NCI-H1694 treated with DMSO at 0.1 percent for 48 hours (cell line): Measurements from ENCODE around the gene FILIP1.
"Not testable (repeated sequence)": the region's sequence is repeated elsewhere in the genome, so short reads cannot be mapped to it uniquely, and the experiment has no call there.

Source experiments
- DNase-seq: peaks from one replicate; lab custom pipeline; 2025; lab: John Stamatoyannopoulos, UW

Gene FILIP1

DNA sequence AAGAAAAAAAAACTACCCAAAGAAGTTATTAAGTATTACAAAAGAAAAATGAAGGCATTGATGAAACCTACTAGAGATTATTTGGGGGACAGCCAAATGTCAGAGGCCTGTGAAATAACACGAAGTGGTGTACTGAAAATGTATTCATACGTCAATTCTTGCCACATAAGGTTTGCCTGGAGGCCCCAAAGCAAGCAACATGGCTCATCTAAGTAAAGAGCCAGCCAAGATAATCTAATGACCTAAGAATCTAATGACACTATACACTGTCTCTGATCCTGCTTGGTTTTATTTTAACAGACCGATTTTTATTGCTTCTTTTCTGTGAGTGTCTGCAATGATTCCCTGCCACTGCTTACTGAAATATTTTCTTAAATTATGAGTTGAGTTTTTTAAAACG is 34.7 kb downstream of the FILIP1 start:
- no peak for DNase-seq

DNA sequence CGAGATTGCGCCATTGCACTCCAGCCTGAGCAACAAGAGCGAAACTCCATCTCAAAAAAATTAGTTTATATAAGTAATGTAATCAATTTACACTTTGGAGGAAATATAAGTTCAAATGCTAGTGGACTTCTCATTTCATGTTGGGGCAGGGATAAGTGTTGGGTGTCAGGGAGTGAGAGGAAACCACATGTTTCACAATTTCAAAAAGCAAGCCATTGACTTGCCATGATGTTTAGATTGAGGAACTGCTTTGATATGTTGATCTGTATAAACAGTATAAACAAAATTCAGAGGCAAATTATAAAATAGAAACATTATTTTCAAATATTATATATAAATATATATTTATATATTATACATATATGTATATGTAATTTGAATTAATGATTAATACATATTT is 42.7 kb downstream of the FILIP1 start:
- DNase-seq = no peak

DNA sequence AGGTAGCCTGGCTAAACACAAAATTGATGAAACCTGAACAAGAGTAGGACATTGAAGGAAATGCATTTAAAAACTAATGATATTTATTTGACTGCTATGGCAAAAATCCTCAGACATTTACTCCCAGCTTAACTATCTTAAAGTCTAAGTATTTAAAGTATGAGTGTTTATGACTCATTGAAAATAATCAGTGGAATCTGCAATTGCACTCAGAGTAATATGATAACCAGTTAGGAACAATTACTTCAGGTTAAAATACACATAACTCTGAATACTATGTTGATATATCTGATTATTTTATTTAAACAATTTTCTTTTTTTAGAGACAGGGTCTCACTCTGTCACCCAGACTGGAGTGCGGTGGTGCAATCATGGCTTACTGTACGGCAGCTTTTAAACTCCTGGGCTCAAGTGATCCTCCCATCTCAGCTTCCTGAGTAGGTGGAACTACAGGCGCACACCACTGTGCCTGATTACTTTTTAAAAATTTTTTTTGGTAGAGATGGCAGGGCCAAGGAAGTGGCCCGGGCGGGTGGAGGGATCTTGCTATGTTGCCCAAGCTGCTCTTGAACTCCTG is 43.9 kb downstream of the FILIP1 start:
- no peak for DNase-seq

DNA sequence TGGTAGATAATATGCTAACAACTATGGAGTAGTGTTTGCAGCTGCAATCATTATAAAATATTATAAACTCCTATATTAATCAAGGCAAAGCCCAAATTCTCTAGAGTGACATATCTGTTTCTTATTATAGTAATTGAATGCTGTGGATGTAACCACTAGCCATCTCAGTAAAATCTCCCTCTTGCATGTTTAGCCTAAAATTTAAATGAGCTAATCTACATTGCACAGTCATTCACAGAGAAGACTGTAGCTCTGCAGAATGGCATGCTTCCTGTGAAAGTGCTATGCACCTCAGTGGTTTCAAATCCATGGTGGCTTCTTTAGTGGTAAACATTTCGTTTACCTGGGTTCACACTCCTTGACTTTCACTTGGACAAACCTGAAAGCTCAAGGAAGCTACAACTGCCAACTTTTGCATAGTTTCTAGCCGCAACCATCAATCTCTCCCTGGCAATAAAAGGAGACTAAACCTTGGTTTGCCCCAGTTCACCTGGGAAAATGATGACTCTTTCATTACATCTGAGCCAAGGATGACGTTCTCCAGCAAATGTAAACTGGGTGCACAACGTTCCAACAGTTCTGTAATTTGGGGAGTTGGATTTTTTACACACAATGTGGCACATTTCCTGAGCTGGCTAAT is 47.2 kb downstream of the FILIP1 start:
- DNase-seq = no peak

DNA sequence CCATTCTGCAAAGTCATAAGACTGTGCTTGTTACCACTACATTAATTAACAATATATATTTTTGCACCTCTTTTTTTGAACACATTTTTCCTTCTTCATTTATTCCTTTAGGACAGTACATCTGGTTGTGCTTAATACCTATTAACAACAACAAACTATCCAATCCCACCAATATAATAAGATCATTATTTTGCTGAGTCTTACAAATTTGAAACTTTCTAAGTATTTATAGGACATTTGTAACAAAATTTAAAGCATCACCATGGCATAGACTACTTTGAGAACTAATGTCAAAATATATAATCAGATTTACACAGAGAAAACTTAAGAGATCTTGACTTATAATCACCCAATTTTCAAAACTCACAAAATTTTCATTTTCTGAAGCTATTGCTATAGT is 47.9 kb downstream of the FILIP1 start:
- DNase-seq = no peak

DNA sequence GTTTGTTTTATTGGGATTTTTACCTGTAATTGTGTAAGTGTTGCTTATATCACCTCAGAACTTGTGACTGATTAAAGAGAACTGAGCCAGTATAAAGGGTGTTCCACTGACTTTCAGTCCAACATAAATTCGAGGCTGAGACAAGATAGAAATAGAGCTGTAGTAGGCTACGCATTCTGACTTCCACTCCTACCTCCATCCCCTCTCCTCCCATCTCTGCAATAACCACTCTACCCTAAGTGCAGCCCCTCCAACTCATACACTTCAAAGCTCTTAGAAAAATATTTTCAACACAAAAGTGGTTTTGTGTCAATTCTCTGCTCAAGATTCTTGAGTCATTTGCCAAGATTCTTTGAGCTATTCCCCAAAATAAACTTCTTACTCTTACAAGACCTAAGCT is 48.7 kb downstream of the FILIP1 start:
- no peak for DNase-seq

DNA sequence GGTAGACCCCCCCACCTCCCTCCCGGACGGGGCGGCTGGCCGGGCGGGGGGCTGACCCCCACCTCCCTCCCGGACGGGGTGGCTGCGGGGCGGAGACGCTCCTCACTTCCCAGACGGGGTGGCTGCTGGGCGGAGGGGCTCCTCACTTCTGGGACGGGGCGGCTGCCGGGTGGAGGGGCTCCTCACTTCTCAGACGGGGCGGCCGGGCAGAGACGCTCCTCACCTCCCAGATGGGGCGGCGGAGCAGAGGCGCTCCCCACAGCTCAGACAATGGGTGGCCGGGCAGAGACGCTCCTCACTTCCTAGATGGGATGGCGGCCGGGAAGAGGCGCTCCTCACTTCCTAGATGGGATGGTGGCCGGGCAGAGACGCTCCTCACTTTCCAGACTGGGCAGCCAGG is 51.7 kb downstream of the FILIP1 start:
- DNase-seq = not testable (repeated sequence)

DNA sequence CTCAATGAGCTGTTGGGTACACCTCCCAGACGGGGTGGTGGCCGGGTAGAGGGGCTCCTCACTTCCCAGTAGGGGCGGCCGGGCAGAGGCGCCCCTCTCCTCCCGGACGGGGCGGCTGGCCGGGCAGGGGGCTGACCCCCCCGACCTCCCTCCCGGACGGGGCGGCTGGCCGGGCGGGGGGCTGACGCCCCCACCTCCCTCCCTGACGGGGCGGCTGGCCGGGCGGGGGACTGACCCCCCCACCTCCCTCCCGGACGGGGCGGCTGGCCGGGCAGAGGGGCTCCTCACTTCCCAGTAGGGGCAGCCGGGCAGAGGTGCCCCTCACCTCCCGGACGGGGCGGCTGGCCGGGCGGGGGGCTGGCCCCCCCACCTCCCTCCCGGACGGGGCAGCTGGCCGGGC is 52.1 kb downstream of the FILIP1 start:
- not testable (repeated sequence) for DNase-seq

DNA sequence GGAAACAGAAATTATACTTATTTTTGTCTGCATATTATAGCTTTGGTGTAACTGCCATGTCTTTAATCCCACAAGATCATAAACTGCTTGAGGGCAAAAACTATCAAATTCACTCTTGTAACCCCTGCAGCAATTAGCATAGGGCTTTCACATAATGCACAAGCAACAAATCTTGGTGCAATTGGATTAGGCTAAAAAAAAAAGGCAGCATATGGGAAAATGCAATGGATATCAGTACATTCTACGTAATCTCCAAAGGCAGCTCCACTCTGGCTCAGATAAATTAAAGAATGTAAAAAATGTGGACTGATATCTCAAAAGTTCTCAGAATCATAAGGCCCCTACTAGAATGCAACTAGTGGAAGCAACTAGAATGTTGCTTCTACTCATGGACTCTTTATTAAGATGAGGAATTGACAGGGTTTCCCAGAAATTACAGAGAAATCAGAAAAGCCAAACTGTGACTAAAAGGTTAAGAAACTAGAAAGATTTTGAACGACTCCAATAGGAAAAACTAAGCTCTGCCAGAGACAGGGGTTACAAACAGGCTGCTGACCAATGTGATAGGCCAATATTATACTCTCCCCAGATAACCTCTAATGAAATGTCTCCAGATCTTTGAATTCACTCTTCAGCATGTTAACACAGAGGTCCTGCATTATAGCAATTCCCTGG is 55.0 kb downstream of the FILIP1 start:
- no peak for DNase-seq

DNA sequence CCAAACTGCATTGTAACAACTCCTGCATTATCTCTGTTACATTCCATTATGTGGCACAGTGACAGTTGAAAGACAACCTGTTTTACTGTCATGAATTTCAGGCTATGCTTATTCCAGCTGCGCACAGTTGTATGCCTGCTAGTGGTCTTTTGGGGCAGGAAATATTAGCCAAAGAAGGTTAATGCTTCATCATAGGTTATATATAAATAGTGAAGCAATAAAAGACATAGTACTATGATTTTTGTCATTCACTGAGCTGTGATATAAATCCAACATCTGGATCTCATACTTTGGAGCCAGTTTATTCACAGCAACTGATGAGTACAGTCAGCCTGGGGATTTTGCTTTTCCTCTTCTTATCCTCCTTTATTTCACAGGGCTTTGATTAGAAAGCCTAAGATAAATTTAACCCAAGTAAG is 55.6 kb downstream of the FILIP1 start:
- no peak for DNase-seq

DNA sequence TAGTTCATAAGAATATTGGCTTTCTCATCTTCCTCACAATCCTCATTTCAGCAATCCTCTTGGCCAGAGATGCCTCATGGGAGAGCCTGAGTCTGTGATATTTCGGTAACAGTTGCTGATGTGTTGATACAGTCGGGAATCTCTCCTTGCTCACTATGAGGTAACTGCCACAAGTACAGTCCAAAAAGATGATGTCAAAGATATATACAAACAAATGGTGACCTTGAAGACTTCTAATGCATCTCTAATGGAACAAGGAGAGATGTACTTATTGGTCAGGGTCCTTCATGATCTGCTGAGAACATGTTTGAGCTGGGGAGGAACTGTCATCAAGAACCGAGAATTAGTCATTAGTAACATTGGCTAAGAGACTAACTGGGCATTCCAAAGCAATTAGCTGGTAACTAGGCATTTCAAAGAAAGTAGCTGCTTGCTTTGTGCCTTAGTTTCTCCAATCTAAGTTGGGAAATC is 56.1 kb downstream of the FILIP1 start:
- no peak for DNase-seq

DNA sequence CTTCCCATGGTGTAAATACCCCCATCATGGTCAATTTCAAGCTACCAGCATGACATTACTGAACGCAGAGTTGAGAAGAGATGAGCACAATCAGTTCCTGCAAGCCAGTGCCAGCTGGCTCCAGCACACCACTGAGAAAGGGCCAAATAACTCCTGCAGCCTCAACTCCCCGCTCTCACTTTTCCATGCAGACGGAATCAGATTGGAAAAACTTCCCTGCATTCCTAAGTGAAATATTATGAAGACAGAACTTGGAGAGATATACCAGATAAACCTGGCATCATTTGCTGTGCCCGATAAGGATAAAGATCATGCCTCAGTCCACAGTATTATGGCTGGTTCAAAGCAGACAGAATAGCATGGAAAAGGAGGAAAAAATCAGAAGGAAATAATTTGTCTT is 56.7 kb downstream of the FILIP1 start:
- DNase-seq = no peak

DNA sequence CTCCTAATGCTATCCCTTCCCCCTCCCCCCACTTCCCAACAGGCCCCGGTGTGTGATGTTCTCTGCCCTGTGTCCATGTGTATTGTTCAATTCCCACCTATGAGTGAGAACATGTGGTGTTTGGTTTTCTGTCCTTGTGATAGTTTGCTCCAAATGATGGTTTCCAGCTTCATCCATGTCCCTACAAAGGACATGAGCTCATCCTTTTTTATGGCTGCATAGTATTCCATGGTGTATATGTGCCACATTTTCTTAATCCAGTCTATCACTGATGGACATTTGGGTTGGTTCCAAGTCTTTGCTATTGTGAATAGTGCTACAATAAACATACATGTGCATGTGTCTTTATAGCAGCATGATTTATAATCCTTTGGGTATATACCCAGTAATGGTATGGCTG is 60.8 kb downstream of the FILIP1 start:
- DNase-seq = not testable (repeated sequence)

DNA sequence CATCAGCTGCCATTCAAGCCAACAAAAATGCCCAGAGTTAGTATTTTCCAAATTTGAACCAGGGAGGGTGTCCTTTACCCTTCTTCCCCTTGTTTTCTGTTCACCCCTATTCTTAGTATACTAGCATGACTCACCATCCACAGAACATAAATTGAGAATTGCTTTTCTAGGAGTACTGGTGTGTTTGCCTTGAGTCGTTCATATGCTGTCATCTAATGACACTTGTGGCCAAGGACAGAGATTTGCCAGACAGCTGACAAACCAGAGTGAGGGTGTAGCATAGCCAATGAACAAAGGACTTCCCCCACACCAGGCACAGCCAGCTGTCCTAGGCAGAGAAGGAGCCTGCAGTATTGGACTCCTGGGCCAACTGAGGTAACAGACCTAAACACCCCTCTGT is 62.2 kb downstream of the FILIP1 start:
- no peak for DNase-seq

DNA sequence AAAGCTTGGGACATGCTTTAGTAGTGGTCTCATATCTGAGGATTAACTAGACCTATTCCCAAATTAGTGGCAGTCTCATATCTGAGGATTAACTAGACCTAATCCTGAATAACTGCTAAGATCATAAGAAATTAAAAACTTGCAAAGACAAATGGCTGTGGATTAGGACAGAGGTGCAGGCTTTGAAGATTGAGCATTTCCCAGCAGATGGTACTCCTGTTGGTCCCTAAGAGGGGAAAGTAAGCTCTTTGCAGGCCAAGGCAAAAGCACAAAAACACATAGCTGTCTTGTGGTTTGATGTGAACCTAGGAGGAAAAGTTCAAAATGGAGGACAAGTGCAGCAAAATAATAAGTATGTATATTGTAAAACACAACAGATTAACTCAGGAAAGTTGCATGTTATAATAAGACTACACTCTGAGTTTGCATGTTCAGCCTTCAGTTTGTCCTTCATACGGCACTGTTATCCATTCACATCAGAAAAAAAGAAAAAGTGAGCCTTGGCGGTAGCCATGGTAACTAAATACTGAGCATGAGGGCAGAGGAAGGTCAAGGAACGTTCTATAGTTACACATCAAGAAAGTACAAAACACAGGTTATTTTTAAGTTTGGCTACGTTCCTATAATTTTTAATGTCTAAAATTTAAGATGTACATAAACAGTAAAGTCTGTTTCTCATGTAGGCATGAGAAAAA is 62.8 kb downstream of the FILIP1 start:
- DNase-seq = no peak

DNA sequence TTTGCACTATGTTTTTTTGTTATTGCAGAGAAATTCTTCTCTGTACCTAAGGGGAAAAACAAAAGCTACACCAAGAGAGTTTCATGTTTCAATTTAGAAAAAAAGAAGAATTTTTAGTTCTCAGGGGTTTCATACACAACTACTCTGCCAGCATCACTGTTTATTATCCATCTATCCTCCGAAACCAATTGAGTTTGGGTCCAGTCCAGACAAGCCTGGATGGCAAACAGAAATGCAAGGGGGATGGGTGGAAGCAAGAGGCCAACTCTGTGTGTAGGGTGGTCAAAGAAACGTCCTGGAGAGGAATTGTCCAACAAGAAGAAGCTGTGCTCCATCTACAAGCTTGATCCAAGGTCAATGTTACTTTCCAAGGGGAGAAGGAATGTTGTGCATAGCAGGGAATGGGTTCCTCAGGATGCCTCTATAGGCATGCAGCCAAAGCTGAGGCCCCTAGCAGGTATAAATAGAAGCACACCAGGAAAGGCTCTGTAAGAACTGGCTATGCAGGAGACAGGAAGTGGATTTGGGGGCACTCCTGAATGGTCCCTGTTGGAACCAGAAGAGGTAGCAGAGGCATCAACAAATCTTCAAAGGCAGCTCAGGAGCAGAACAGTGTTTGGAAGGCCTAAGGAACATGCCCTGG is 64.4 kb downstream of the FILIP1 start:
- no peak for DNase-seq

DNA sequence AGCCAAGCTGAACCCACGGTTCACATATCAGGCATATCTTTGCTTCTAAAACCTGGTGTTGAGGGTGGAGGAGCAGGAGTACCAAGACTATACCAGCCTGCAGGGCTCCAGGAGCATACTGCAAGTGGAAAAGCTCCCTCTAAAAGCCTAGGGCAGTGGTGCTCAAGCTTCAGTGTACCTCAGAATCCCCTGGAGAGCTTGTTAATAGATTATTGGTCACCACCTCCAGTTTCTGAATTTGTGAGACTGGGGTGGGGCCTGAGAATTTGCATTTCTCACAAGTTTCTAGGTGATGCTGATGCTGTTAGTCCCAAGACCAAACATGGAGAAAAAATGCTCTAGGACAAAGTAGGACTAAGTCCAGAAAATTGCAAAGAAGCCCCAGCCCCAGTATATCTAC is 65.4 kb downstream of the FILIP1 start:
- no peak for DNase-seq

DNA sequence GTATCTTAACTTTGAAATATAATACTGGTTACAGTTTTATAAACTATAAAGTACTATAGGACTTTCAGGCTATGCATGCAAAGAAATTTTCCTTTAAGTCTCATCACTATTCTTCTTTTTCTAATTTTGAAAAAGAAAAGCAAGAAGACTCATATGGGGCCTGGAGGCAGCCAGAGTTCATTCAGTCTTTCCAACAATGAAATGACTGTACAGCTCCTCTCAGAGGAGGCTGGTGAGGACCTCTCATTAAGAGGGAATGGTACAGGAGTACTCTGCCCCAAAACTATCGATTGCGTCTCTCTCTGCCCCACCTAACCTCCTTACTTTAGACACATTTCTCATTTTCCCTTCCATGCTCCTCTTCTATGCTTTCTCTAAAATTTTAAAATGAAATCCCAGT is 66.3 kb downstream of the FILIP1 start:
- no peak for DNase-seq

DNA sequence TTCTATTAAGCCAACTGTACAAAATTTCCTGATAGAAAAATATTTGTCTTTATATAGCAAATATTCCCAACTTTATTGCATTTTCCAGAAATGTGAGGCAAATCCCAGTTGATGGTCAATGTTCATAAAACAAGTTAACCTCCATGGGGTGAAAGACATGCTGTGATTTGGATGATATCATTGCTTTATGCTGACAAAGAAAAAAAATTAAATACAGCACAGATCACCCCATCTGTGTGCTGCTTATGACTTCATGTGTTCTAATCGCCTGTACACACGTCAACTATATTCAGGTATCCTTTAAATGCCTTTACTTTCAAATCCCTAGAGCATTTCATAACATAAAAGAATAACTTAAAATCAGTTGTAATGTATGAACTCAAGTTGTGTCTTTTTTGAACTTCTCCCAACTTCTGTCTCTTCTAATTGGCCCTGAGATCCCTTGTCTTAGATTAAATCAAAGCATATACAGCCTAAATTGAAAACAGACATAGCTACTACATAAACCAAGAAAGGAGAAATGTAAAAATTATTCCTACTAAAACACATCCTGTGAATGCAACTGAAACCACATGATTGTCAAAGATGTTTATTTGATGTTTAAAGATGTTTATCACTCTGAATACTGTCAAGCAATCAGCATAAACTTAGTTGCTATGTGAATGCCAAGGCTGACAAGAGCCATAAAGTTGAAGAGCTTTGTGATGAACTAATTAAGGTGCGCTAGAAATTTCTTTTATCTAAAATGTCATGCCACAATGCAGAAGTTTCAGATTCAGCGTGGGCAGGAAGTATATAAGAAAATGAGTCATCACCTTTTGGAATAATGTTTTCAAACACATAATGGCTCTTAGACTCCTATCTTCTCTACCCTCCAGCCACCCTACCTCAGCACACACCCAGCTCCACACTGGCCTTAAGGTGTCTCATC is 68.7 kb downstream of the FILIP1 start:
- no peak for DNase-seq

DNA sequence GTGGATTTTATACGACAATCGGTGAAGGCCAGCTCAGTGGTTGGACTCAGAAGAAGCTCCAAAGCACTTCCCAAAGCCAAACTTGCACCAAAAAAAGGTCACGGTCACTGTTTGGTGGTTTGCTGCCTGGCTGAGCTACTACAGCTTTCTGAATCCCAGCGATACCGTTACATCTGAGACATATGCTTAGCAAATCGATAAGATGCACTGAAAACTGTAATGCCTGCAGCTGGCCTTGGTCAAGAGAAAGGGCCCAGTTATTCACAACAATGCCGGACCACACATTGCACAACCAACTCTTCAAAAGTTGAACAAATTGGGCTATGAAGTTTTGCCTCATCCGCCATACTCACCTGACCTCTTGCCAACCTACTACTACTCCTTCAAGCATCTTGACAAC is 70.2 kb downstream of the FILIP1 start:
- DNase-seq = no peak

DNA sequence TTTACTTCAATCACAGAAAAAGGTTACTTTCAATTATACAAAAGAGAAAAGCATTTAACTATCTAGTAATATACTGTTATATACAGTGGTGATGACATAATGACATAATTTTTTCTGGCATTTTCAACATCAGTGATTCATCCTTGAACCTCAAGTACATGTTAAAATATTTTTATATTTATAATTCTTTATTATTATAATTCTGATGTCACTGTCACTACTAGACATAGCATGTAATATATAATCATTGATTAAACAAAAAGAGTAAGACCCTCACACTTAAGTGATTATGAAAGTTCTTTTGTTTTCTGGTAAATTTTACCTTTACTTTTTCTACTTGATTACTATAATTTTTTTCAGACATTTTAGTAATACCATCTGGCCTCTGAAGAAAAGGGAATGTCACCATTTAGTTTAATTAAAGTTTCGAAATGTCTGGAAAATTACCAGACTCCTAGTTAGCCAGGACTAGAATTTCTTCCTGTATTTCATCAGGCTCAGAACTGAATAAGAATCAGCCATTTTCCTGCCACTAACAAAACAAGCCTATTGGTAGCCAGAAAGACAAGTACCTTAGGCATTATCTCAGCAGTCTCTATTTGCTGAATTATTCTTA is 71.5 kb downstream of the FILIP1 start:
- no peak for DNase-seq
